CD4-positive, alpha-beta T cell (primary cell): ENCODE measurements around the gene CD34. TPM values are rescaled to one million over a fixed set of nuclear protein-coding genes. Genes with fewer than 3 reads are reported as not detected.
A peak's percentile ranks its signal among the peaks of the same experiment; 100 is the strongest.

Source experiments
- ATAC-seq: fragments of 200-7000 bp; cut with Tn5 transposase; one replicate; pipeline ENCODE4 v1.10.0; 2022; ENCODE audit warnings: mild to moderate bottlenecking; ENCODE audit not compliant: poor library complexity
- CTCF ChIA-PET: fragments of 350-600 bp; sonication (Branson Sonifier 250); formaldehyde crosslinking; loops from one replicate; lab custom pipeline; 2021; ENCODE audit warnings: antibody characterized with exemption, inconsistent platforms; lab: Charles Lee
- POLR2A ChIA-PET: fragments of 350-600 bp; sonication (Branson Sonifier 250); formaldehyde crosslinking; loops from one replicate; lab custom pipeline; 2021; ENCODE audit warnings: antibody characterized with exemption, inconsistent platforms; lab: Charles Lee
- DNase-seq, 14 experiments: peaks; one replicate each; pipeline ENCODE4 v3.0.0-alpha.2; 2013 to 2020; ENCODE audit warnings: mixed read lengths in 2 of 14
- H3K27ac ChIP-seq, 2 donors: one replicate each; pipeline versions ENCODE4 v1.5.1 to v1.7.0; 2013; ENCODE audit warnings: low read length in 2 of 2, low read depth in 1 of 2, mild to moderate bottlenecking in 1 of 2
- H3K27me3 ChIP-seq, 2 experiments: 1 replicate in 1 of 2; 2 replicates in 1 of 2; pipeline versions ENCODE4 v1.6.1 to v1.7.0; 2013; ENCODE audit warnings: low read length in 2 of 2, control low read depth in 1 of 2, mild to moderate bottlenecking in 1 of 2, moderate library complexity in 1 of 2; ENCODE audit not compliant: insufficient read depth in 2 of 2, control insufficient read depth in 1 of 2
- H3K36me3 ChIP-seq: one replicate; pipeline ENCODE4 v1.6.1; 2013; ENCODE audit warnings: low read length, control low read depth; ENCODE audit not compliant: insufficient read depth
- H3K4me1 ChIP-seq: one replicate; pipeline ENCODE4 v1.6.1; 2013; ENCODE audit warnings: low read length, control low read depth; ENCODE audit not compliant: insufficient read depth
- H3K4me3 ChIP-seq: one replicate; pipeline ENCODE4 v1.5.1; 2013; ENCODE audit warnings: mild to moderate bottlenecking, low read length, moderate library complexity
- H3K9me3 ChIP-seq, 2 experiments: 1 replicate in 1 of 2; 2 replicates in 1 of 2; pipeline versions ENCODE4 v1.6.1 to v1.7.0; 2013; ENCODE audit warnings: low read length in 2 of 2, mild to moderate bottlenecking in 2 of 2, control low read depth in 1 of 2, moderate library complexity in 1 of 2; ENCODE audit not compliant: control insufficient read depth in 1 of 2, insufficient read depth in 1 of 2
- H3K27ac Mint-ChIP-seq: one replicate; pipeline ENCODE4 v1.8.0; 2020; ENCODE audit warnings: mixed read lengths
- H3K27me3 Mint-ChIP-seq: one replicate; pipeline ENCODE4 v1.8.0; 2021; ENCODE audit warnings: mixed read lengths
- H3K36me3 Mint-ChIP-seq: one replicate; pipeline ENCODE4 v1.8.0; 2021; ENCODE audit warnings: low read depth, mixed read lengths
- H3K4me1 Mint-ChIP-seq: one replicate; pipeline ENCODE4 v1.8.0; 2021; ENCODE audit warnings: low read depth, mixed read lengths
- H3K4me3 Mint-ChIP-seq: one replicate; pipeline ENCODE4 v1.8.0; 2020; ENCODE audit warnings: mild to moderate bottlenecking, mixed read lengths
- H3K9me3 Mint-ChIP-seq: one replicate; pipeline ENCODE4 v1.8.0; 2020; ENCODE audit warnings: mixed read lengths
- CTCF ChIP-seq: fragments of 200-600 bp; IDR thresholded peaks from one replicate; pipeline ENCODE4 v1.8.0; 2022; ENCODE audit warnings: antibody characterized with exemption, mild to moderate bottlenecking
- intact Hi-C, 2 experiments: fragments of 100-400 bp; cut with DNase I in 1 of 2; cut with micrococcal nuclease in 1 of 2; formaldehyde crosslinking; loops; one replicate each; pipeline versions ENCODE4 v1.15.1 to v1.9.0; 2023 to 2025; cut with DNase I, micrococcal nuclease
- total RNA-seq, 174 experiments: library from RNA in 2 of 174; stranded (reverse) in 2 of 174; gene quantifications; one replicate each; pipeline ENCODE4 v1.2.3 and lab custom pipeline; 2021 to 2026

CD34 gene
- total RNA-seq, 2 experiments from 2014 or later: not detected

GRCh38 chr1:207841293-207841692 is 69.6 kb downstream of the CD34 start:
- intact Hi-C loops: no loop called here
- ChIA-PET POLR2A (no interaction called here), CTCF (interaction anchor here (0.6 to 1.4 kb wide), 2 partner anchors 12 to 19 kb away, joined by 4 to 5 read pairs; no protein-coding TSS in a partner anchor)
- Histone ChIP-seq H3K4me3 (no peak overlapping the region), H3K36me3 (peaks cover 53% of the 10 kb centered on the region), H3K9me3 (no peaks in the 10 kb centered on the region), H3K27ac (no peak overlapping the region), H3K27me3 (no peaks in the 10 kb centered on the region), H3K4me1 (peaks cover 60% of the 10 kb centered on the region)
- Mint-ChIP-seq H3K27me3 (no peaks in the 10 kb centered on the region), H3K4me3 (no peak overlapping the region), H3K36me3 (peaks cover 69% of the 10 kb centered on the region), H3K9me3 (no peaks in the 10 kb centered on the region), H3K4me1 (peaks cover 95% of the 10 kb centered on the region), H3K27ac (no peak overlapping the region)
- no peak for DNase-seq
- ATAC-seq: no peak
- TF ChIP-seq CTCF: no peak

- no peak overlapping the region for H3K4me3 ChIP-seq
- no peak overlapping the region for H3K27ac ChIP-seq
- ATAC-seq (no peak), DNase-seq (no peak)
- TF ChIP-seq CTCF: no peak
- no peaks in the 10 kb centered on the region for H3K9me3 ChIP-seq
- ChIA-PET CTCF (interaction anchor here (1.4 kb wide), 1 partner anchor 12 kb away, joined by 5 read pairs; no protein-coding TSS in a partner anchor), POLR2A (no interaction called here)
- Mint-ChIP-seq H3K4me3 (no peak overlapping the region), H3K36me3 (peaks cover 70% of the 10 kb centered on the region), H3K4me1 (peaks cover 95% of the 10 kb centered on the region), H3K27ac (peak overlapping the region; percentile 95), H3K9me3 (no peaks in the 10 kb centered on the region), H3K27me3 (no peaks in the 10 kb centered on the region)
- intact Hi-C loops: no loop called here
- H3K4me1 ChIP-seq: peaks cover 67% of the 10 kb centered on the region
- no peaks in the 10 kb centered on the region for H3K27me3 ChIP-seq
- H3K36me3 ChIP-seq: peaks cover 54% of the 10 kb centered on the region
These were observed 70.5 kb downstream of the CD34 start for GRCh38 chr1:207840380-207840779.

GRCh38 chr1:207839083-207839413 is 71.9 kb downstream of the CD34 start:
- no peak for TF ChIP-seq CTCF
- Histone ChIP-seq H3K4me1 (peaks cover 71% of the 10 kb centered on the region), H3K36me3 (peaks cover 44% of the 10 kb centered on the region), H3K27me3 (no peaks in the 10 kb centered on the region), H3K9me3 (no peaks in the 10 kb centered on the region), H3K4me3 (no peak overlapping the region), H3K27ac (peak overlapping the region in 1 of 2 donors; percentile 3)
- no peak for DNase-seq
- no peaks in the 10 kb centered on the region for H3K9me3 Mint-ChIP-seq
- H3K4me3 Mint-ChIP-seq: no peak overlapping the region
- intact Hi-C loops: no loop called here
- peaks cover 95% of the 10 kb centered on the region for H3K4me1 Mint-ChIP-seq
- no peaks in the 10 kb centered on the region for H3K27me3 Mint-ChIP-seq
- ATAC-seq: no peak
- CTCF ChIA-PET: interaction anchor here (0.7 to 1.4 kb wide), 4 partner anchors 10 to 46 kb away, joined by 3 to 4 read pairs (median 4); no protein-coding TSS in a partner anchor
- H3K27ac Mint-ChIP-seq: peak overlapping the region; percentile 95
- POLR2A ChIA-PET: interaction anchor here (1.2 to 1.4 kb wide), 2 partner anchors 15 to 17 kb away, joined by 3 to 6 read pairs; no protein-coding TSS in a partner anchor
- peaks cover 64% of the 10 kb centered on the region for H3K36me3 Mint-ChIP-seq
